HG02610 (cell line): ENCODE data around the gene USP10.

Experiments
- ATAC-seq: cut with Tn5 transposase; IDR thresholded peaks from one replicate; pipeline ENCODE4 v1.9.1; 2021; ENCODE audit warnings: mild to moderate bottlenecking, moderate library complexity; ENCODE audit not compliant: unreplicated experiment

Gene USP10, protein sequence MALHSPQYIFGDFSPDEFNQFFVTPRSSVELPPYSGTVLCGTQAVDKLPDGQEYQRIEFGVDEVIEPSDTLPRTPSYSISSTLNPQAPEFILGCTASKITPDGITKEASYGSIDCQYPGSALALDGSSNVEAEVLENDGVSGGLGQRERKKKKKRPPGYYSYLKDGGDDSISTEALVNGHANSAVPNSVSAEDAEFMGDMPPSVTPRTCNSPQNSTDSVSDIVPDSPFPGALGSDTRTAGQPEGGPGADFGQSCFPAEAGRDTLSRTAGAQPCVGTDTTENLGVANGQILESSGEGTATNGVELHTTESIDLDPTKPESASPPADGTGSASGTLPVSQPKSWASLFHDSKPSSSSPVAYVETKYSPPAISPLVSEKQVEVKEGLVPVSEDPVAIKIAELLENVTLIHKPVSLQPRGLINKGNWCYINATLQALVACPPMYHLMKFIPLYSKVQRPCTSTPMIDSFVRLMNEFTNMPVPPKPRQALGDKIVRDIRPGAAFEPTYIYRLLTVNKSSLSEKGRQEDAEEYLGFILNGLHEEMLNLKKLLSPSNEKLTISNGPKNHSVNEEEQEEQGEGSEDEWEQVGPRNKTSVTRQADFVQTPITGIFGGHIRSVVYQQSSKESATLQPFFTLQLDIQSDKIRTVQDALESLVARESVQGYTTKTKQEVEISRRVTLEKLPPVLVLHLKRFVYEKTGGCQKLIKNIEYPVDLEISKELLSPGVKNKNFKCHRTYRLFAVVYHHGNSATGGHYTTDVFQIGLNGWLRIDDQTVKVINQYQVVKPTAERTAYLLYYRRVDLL

DNA sequence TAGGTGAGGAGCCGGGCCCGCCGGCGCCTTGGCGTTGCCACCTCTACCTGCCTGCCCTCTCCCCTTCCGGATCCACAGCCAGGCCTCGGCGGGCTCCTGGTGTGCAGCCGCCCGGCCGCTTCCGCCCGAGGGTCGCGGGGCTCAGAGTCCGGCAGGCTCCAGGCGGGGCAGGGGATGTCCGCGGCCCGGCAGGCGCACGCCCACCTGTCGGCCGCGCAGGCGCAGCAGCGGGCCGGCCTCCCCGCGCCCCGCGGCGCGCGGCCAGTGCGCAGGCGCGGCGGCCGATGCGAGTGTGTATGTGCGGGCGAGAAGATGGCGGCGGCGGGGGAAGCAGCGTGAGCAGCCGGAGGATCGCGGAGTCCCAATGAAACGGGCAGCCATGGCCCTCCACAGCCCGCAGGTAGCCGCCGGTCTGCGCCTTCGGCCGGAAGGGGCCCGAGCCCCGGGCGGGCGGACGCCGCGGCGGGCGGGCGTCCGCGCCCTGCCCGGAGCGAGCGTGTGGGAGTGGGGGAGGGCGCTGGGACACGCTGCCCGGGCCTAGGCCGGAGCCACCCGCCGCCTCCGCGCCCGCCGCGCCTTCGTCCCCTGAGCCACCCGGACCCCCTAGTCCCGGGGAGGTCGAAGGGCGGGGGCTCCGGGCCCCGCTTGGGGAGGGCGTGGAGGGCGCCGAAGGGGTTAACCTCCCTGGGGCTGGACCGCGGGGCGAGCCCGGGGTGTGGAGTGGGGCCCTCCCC lies at the start of gene USP10:
Gene USP10 (plus strand): TSS at position 289 of the 734 bp plus-strand sequence. CDS start 91 bp downstream, at position 380.
- peak; percentile 74 for ATAC-seq

DNA sequence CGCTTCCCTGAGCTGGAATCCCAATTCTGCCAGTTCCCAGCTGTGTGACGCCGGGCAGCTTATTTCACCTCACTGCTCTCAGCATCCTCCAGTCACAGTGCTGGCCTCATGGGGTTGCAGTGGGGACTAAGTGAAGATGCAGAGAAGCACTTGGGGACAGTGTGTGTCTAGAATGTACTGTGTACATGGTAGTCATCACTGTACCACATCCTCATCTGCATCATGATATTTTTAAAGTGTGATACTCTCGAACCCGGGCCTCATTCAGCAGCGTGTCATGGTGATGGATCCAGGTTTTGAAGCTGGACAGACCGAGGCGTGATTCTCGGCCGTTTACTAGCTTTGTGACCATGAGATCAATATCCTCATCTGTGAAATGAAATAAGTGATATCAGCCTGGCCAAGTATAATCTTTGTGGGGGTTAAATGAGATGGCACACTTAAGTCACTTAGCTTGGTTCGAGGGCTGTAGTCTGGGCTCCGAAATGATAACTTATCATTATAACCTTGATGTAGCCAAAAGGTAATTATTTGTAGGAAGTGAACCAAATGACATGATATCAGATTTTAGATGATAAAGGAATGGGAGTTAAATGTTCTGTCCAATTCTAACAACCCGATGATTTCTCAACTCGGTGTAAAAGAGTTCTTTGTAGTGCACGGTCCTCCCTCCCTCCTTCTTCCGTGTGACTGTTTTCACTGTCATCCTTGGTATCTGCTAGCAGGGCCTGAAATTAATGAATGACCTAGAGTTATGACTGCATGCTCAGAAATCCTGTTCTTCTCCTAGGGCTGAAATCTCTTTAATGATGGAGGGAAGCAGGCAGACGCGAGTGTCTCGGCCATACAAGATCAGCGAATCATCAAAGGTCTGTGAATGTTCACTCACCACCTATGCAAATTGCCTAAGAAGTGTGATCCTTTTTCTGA lies 49.5 kb upstream of the USP10 start:
- no peak for ATAC-seq

DNA sequence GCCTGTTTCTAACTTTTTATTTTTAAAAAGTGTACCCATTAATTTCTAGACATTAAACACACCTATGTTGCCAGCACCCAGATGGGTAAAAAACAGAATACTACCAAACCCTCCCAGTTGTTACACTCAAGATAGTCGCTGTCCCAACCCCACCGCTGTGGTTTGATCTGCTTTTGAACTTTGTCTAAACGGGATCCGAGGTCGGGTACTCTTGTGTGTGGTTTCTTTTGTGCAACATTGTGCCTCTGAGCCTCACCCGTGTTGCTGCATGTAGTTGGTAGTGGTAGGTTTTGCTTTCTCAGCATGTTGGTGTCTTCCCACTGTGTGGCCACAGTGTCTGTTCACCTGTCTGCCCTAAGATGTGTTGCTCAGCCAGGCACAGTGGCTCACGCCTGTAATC lies 47.2 kb upstream of the USP10 start:
- no peak for ATAC-seq

DNA sequence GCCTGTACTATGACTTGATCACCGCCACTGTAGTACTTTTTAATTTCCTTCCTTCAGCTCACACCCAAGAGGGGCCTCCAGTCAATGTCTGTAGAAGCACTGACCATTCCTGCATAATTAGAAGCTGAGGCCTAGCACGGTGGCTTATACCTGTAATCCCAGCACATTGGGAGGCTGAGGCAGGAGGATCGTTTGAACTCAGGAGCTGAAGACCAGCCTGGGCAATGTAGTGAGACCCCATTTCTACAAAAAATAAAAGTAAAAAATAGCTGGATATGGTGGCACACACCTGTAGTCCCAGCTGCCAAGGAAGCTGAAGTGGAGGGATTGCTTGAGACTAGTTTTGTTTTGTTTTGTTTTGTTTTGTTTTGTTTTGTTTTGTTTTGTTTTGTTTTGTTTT lies 45.6 kb upstream of the USP10 start:
- no peak for ATAC-seq

DNA sequence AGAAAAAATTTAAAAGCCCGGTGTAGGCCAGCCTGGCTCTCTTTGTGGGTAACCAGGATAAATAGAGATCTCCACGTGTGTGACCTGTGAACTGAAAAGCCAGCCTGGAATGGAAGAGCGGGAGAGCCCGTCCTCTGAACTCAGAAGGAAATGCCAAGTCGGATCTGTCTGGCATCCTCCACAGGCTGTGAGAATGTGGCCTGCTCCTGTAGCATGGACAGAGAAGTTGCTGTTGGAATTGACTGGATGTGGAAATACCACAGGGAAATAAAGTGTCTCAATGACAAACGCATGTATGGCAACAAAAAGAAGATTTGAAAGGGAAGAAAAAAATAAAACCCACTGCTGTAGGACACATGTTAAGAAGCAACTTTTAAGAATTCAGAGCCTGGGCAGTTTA lies 44.8 kb upstream of the USP10 start:
- ATAC-seq = no peak

DNA sequence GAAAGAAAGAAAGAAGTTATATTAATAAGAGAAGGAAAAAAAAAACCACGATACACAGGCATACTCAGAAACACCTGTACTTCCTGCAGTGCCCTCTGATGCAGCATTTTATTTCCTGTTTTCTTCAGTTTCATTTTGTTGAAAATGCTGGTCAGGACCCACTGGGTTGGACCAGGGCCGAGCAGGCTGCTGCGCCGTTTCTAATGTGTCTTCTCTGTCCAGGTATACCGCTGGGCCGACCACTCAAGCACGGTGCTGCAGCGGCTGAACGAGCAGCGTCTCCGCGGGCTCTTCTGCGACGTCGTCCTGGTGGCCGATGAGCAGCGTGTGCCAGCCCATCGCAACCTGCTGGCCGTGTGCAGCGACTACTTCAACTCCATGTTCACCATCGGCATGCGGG lies 43.2 kb upstream of the USP10 start:
- no peak for ATAC-seq

DNA sequence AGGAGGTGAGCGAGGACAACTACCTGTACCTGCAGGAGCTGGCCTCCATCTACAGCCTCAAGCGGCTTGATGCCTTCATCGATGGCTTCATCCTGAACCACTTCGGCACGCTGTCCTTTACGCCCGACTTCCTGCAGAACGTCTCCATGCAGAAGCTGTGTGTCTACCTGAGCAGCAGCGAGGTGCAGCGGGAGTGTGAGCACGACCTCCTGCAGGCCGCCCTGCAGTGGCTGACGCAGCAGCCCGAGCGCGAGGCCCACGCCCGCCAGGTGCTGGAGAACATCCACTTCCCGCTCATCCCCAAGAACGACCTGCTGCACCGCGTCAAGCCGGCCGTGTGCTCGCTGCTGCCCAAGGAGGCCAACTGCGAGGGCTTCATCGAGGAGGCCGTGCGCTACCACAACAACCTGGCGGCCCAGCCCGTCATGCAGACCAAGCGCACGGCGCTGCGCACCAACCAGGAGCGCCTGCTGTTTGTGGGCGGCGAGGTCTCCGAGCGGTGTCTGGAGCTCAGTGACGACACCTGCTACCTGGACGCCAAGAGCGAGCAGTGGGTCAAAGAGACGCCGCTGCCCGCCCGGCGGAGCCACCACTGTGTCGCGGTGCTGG lies 42.5 kb upstream of the USP10 start:
- ATAC-seq = no peak

DNA sequence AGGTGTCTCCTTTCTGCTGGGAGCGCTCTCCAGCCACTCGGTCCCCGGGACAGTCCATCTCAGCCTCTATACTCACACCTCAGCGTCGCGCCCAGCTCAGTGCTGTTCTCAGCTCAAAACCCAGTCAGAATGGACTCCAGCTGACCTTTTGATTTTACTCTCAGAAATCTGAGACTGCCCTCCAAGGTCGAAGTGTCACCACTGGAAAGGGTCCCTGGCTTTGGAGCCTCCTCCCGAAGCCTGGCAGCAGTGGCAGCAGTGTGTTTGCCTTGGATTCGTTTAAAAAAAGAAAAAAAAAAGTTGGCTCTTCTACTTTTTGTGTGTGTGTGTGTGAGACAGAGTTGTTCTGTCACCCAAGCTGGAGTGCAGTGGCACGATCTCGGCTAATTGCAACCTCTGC lies 41.1 kb upstream of the USP10 start:
- no peak for ATAC-seq

DNA sequence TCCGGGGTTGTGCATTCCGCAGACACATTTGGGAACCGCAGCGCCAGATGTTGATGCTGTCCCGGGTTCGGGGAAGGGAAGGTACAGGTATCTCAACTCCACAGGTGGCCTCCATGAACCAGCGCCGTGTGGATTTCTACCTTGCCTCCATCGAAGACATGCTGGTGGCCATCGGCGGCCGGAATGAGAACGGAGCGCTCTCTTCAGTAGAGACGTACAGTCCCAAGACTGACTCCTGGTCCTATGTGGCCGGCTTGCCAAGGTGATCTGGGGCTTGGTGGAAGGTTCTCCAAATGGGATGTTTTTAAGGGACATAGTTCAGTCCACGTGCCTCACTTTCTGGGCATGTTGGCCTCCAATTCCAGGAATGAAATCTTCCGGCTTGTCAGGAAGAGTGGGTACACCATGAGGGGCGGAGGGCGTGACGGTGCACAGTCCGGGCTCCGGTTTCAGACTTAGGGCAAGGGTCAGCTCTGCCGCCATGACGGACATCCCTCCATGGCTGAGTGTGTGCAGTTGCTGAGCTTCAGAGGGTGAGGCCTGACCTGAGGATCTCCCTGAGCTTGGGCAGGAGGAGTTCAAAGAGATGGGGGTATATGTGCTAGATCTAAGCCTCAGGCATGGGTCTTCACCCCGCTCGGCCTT lies 40.0 kb upstream of the USP10 start:
- no peak for ATAC-seq

DNA sequence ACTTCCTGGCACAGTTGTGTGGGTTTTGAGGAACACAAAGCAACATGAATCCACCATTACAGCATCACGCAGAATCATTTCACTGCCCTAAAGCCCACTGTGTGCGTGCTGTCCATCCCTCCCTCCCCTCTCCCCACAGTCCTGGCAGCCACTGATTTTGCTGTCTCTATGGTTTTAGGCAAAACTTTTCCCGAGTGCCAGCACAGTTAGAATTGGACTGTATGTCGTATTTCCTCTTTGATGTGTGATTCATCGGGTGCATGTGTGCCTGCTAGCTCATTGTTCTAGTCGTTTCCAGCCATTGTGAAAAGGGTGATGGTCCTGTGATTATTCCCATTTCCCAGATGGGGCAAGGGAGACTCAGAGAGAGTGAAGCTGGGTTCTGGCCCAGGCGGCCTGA lies 38.8 kb upstream of the USP10 start:
- ATAC-seq = no peak

DNA sequence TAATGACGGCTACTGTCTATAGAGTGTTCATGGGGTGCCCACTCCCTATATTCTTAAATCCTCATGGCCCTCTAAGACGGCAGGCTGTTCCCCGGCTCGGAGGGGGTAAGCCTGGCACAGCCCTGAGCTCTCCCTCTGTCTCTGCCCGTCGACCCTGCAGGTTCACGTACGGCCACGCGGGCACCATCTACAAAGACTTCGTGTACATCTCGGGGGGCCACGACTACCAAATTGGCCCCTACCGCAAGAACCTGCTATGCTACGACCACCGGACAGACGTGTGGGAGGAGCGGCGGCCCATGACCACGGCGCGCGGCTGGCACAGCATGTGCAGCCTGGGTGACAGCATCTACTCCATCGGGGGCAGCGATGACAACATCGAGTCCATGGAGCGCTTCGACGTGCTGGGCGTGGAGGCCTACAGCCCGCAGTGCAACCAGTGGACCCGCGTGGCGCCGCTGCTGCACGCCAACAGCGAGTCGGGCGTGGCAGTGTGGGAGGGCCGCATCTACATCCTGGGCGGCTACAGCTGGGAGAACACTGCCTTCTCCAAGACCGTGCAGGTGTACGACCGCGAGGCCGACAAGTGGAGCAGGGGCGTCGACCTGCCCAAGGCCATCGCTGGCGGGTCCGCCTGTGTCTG lies 38.3 kb upstream of the USP10 start:
- ATAC-seq = no peak

DNA sequence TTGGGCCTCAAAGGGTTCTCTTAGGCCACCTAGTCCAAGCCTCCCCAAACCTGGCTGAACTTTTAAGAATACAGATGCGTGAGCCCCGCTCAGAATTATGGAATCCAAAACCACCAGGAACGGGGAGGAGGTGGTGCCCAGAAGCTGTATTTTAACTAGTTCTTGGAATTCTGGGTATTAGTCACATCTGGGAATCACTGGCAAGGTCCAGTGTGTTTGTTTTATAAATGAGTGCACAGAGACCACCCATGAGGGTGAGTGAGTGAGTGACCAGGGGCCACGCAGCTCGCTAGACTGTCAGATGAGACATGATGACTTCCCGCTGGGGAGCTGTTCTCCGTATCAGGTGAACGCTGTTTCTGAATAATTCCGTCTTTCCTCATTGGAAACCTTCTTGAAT lies 37.3 kb upstream of the USP10 start:
- no peak for ATAC-seq

DNA sequence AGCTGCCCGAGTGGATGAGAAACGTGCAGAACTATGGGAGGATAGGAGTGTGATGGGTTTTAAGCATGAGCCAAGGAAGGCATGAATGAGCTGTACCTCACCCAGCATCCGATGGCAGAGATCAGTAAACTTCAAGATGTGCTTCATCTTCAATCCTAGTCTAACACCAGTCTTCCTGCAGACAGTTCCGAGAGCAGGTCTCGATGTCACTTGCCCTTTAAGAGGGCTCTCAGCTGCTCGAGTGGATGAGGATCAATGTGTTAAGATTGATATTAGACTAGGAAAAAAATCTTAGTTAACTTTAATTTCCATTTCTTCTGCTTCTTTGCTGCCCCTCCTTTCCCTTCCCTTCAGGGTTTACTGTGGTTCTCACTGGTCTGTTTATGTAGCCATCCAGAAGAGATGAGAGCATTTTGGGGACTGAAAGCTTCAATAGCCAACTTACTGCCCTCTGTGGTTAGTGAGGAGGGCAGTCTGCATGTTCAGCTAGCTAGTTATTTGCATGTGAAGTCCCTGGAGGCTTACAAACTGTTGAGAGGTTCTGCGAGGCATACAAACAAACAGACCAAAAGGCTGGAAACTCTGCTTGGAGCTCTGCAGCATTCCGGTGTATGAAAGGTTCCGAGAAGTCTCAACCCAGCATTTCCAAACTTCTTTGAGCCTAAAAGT lies 36.2 kb upstream of the USP10 start:
- ATAC-seq = peak; percentile 79

DNA sequence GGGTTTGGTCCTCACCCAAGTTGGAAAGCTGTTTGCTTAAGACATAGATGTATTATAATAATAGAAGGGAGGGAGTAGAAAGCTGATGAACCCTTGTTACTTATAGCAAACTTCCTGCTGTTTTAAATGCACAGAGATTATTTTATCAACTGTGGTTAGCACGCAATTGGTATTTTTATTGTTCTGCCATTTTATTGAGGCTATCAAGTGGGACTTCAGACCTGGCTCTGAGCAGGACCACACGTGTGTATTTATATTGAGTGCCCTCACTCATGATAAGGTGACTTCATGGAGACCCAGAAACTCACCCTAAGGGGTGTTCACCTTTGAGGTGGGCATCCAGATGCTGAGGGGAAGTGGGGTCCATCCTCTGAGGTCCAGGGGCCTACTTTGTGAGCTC lies 34.4 kb upstream of the USP10 start:
- no peak for ATAC-seq

DNA sequence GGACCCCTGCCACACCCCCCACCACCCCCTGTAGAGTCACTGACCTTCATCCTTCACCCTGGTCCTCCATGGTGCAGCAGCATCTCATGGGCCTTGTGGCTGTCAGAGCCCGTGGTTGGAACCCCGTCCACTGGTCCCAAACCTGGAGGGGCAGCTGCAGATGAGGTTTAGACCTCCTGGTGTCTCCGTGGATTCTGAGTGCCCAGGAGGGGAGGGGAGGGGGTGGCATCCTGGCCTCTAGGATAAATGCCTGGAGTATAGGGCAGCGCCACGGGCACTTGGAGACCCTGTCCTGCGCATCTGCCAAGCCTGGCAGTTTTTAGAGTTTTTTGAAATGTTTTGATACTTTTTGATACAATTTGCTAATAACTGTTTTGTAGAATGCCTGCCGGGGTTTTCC lies 34.0 kb upstream of the USP10 start:
- no peak for ATAC-seq

DNA sequence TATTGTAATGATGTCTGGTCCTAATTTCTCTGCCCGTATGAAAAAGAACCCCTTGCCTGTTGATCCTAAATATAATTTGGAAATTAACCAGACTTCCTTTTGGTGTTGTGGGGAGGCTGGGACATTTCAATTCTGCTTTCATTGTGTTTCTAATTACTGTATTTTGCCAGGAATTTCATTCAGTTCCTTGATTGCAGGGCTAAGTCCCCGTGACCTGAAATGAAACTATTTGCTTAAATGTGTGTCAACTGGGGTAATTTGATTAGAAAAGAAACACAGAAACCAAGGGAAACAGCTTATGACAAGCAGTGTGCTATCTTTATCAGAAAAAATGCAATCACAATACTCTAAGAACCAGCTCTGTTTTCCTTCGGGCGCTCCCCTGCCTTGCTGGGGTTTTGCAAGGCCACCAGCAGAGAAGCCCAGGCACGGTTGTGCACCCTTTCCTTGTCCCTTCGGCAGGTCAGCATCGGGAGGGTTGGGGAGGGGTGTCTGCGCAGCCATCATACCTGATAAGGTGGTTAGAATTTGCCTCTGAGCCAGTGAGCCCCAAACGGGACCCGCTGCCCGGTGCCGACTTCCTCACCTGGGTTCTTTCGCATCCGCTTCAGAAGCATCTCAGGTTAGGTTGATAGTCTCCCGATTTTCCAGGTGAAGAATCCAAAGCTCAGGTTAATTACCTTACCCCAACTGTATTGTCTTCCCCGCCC lies 32.0 kb upstream of the USP10 start:
- no peak for ATAC-seq

DNA sequence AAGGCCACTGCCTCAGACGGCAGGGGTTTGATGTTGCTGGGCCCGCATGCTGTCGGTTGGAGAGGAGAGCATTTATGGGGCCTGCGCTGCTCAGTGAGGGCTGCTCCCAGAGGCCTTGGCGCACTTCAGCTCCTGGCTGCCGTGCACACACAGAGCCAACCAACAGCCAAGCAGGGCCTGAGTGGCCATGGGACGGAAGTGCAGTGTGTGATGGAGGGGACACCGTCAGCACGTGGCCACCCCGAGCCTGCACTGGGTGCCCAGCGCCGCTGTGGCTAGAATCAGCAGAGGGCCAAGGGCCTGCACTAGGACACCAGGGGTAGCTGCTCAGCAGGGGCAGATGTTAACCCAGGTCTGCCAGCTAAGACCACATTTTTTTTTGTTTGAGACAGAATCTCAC lies 29.7 kb upstream of the USP10 start:
- ATAC-seq = no peak
